Measurements from ENCODE around the gene TARM1.

DNA sequence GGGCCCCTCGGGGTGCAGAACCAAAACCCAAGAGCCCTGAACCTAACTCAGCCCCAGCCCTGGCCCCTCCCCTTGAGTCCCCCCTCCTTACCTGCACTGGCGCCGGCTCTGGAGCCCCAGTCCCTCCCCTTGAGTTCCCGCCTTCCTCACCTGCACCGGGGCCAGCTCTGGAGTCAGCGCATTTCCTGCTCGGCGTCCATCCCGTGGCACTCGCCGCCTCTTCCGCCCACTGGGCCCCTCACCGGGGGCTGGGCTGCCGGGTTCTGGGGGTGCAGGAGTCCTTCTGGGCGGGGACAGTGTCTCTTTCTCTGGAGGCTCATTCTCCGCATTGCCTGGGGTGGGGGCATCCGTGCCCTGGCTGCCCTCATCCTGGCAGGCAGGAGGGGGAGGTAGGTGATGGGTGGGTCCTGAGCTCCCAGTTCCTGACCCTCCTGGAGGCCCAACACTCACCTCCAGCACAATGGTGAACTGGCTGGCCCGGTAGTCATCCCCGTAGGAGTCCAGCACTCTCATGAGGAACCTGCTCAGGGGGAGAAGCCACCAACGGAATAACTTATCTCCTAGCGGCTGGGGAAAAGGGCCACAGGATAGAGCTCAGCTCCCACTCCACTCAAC is 26.8 kb upstream of the TARM1 start:
- TF ChIP-seq, protein P1, sequence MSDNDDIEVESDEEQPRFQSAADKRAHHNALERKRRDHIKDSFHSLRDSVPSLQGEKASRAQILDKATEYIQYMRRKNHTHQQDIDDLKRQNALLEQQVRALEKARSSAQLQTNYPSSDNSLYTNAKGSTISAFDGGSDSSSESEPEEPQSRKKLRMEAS (IDR thresholded peaks at IDR 0.05; ENCODE audit: low read depth, low read length): no peak
- TF ChIP-seq, protein P2, sequence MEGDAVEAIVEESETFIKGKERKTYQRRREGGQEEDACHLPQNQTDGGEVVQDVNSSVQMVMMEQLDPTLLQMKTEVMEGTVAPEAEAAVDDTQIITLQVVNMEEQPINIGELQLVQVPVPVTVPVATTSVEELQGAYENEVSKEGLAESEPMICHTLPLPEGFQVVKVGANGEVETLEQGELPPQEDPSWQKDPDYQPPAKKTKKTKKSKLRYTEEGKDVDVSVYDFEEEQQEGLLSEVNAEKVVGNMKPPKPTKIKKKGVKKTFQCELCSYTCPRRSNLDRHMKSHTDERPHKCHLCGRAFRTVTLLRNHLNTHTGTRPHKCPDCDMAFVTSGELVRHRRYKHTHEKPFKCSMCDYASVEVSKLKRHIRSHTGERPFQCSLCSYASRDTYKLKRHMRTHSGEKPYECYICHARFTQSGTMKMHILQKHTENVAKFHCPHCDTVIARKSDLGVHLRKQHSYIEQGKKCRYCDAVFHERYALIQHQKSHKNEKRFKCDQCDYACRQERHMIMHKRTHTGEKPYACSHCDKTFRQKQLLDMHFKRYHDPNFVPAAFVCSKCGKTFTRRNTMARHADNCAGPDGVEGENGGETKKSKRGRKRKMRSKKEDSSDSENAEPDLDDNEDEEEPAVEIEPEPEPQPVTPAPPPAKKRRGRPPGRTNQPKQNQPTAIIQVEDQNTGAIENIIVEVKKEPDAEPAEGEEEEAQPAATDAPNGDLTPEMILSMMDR (IDR thresholded peaks at IDR 0.05; ENCODE audit: low read depth, low read length): no peak
- TF ChIP-seq POLR2A (IDR thresholded peaks at IDR 0.05; ENCODE audit: extremely low read depth, insufficient read length) (no peak), MYC (IDR thresholded peaks at IDR 0.05; ENCODE audit: low read depth, low read length) (no peak)

Data from NB4 (cell line).